SK-N-SH (cell line): ENCODE data around the gene FANCG. TPM values are rescaled to one million over a fixed set of nuclear protein-coding genes. Genes with fewer than 3 reads are reported as not detected.

Experiments used
- CTCF ChIA-PET: fragments of 300-600, 350-600 bp; formaldehyde crosslinking; extraction: SDS; loops from one replicate; lab custom pipeline; 2021; lab: Yijun Ruan, JAX
- POLR2A ChIA-PET: fragments of 350-600 bp; sonication (Branson Sonifier 250); formaldehyde crosslinking; extraction: SDS; loops from one replicate; lab custom pipeline; 2020; ENCODE audit warnings: antibody characterized with exemption, inconsistent platforms; lab: Yijun Ruan, JAX
- DNase-seq: peaks from one replicate; pipeline ENCODE4 v3.0.0; 2012
- H2AFZ ChIP-seq: fragments of 200-600 bp; sonication (generic); 2 replicates; pipeline ENCODE4 v1.8.1; 2016; ENCODE audit warnings: antibody characterized with exemption, mild to moderate bottlenecking, low read depth
- H3F3A ChIP-seq: fragments of 200-600 bp; sonication (generic); replicated peaks from 2 replicates; pipeline ENCODE3; 2016; ENCODE audit warnings: antibody characterized with exemption, mild to moderate bottlenecking; ENCODE audit not compliant: insufficient read depth
- H3K27ac ChIP-seq, 2 experiments: fragments of 200-500 bp in 1 of 2; fragments of 200-600 bp in 1 of 2; sonication (Bioruptor generic) in 1 of 2; sonication (generic), shearing (Covaris generic) in 1 of 2; 2 replicates each; pipeline versions ENCODE4 v1.5.1 to v1.6.1; 2014 to 2016; ENCODE audit warnings: low read depth in 2 of 2, inconsistent platforms in 1 of 2, low read length in 1 of 2, mild to moderate bottlenecking in 1 of 2, mixed read lengths in 1 of 2
- H3K27me3 ChIP-seq: fragments of 200-600 bp; sonication (generic), shearing (Covaris generic); 2 replicates; pipeline ENCODE4 v1.6.1; 2016; ENCODE audit warnings: mixed run types; ENCODE audit not compliant: insufficient read depth
- H3K36me3 ChIP-seq, 2 experiments: fragments of 200-500 bp in 1 of 2; fragments of 200-600 bp in 1 of 2; sonication (Bioruptor generic) in 1 of 2; sonication (generic) in 1 of 2; replicated peaks in 1 of 2; 2 replicates each; pipeline versions ENCODE3 to v1.5.1; 2014 to 2016; ENCODE audit warnings: low read length in 1 of 2, mild to moderate bottlenecking in 1 of 2; ENCODE audit not compliant: insufficient read depth in 2 of 2, control insufficient read depth in 1 of 2
- H3K4me1 ChIP-seq, 2 experiments: fragments of 200-500 bp in 1 of 2; fragments of 200-600 bp in 1 of 2; sonication (Bioruptor generic) in 1 of 2; sonication (generic), shearing (Covaris generic) in 1 of 2; 2 replicates each; pipeline versions ENCODE4 v1.5.1 to v1.6.1; 2014 to 2016; ENCODE audit warnings: low read depth in 1 of 2, low read length in 1 of 2, mixed run types in 1 of 2; ENCODE audit not compliant: insufficient read depth in 2 of 2, control insufficient read depth in 1 of 2
- H3K4me2 ChIP-seq: fragments of 200-600 bp; sonication (generic), shearing (Covaris generic); 2 replicates; pipeline ENCODE4 v1.6.1; 2017; ENCODE audit warnings: mixed run types
- H3K4me3 ChIP-seq, 2 experiments: fragments of 200-500 bp in 1 of 2; fragments of 200-600 bp in 1 of 2; sonication (Bioruptor generic) in 1 of 2; sonication (generic), shearing (Covaris generic) in 1 of 2; 2 replicates each; pipeline versions ENCODE4 v1.5.1 to v1.8.1; 2014 to 2016; ENCODE audit warnings: low read depth in 2 of 2, inconsistent platforms in 1 of 2, low read length in 1 of 2, mild to moderate bottlenecking in 1 of 2, mixed read lengths in 1 of 2, moderate library complexity in 1 of 2
- H3K79me2 ChIP-seq: fragments of 200-600 bp; sonication (generic); 2 replicates; pipeline ENCODE4 v1.8.1; 2017; ENCODE audit warnings: mild to moderate bottlenecking; ENCODE audit not compliant: insufficient read depth
- H3K9ac ChIP-seq: fragments of 200-600 bp; sonication (generic); 2 replicates; pipeline ENCODE4 v1.6.1; 2017; ENCODE audit warnings: mixed run types
- H3K9me2 ChIP-seq: fragments of 200-600 bp; sonication (generic); 2 replicates; pipeline ENCODE4 v1.6.1; 2017; ENCODE audit warnings: mixed run types
- H3K9me3 ChIP-seq: fragments of 200-600 bp; sonication (generic); 2 replicates; pipeline ENCODE4 v1.6.1; 2017; ENCODE audit warnings: mixed run types, mild to moderate bottlenecking, moderate library complexity
- H4K20me1 ChIP-seq: fragments of 200-600 bp; sonication (generic); 2 replicates; pipeline ENCODE4 v1.6.1; 2017; ENCODE audit warnings: mild to moderate bottlenecking, mixed run types; ENCODE audit not compliant: insufficient read depth
- CHD2 ChIP-seq: fragments of 150-350 bp; IDR thresholded peaks from 2 replicates; pipeline ENCODE4 v1.6.1; 2018; ENCODE audit warnings: low read length; ENCODE audit not compliant: partially characterized antibody
- EZH2phosphoT487 ChIP-seq: fragments of 200-600 bp; sonication (generic); IDR thresholded peaks from 2 replicates; pipeline ENCODE4 v1.6.1; 2017; ENCODE audit warnings: low read depth, mixed run types, mild to moderate bottlenecking, antibody characterized with exemption, moderate library complexity, borderline replicate concordance
- FOXM1 ChIP-seq: IDR thresholded peaks from 2 replicates; pipeline ENCODE4 v1.4.0; 2012; ENCODE audit warnings: low read depth, mild to moderate bottlenecking
- JUND ChIP-seq: IDR thresholded peaks from 2 replicates; pipeline ENCODE4 v1.4.0; 2012
- MEF2A ChIP-seq: IDR thresholded peaks from 2 replicates; pipeline ENCODE4 v1.4.0; 2012; ENCODE audit warnings: low read depth, borderline replicate concordance
- MXI1 ChIP-seq: IDR thresholded peaks from 2 replicates; pipeline ENCODE4 v1.6.1; 2012; ENCODE audit warnings: mild to moderate bottlenecking, low read depth, low read length, improper control_type of control experiment
- NFIC ChIP-seq: IDR thresholded peaks from 2 replicates; pipeline ENCODE4 v1.4.0; 2012; ENCODE audit warnings: borderline replicate concordance
- NRF1 ChIP-seq: IDR thresholded peaks from 2 replicates; pipeline ENCODE4 v1.6.1; 2012; ENCODE audit warnings: low read depth, mild to moderate bottlenecking, low read length
- POLR2AphosphoS5 ChIP-seq: IDR thresholded peaks from 2 replicates; pipeline ENCODE4 v1.6.1; 2012; ENCODE audit warnings: low read depth, low read length
- RCOR1 ChIP-seq: fragments of 150-350 bp; IDR thresholded peaks from 2 replicates; pipeline ENCODE4 v1.6.1; 2017; ENCODE audit warnings: antibody characterized with exemption, low read length
- RFX5 ChIP-seq: IDR thresholded peaks from 2 replicates; pipeline ENCODE4 v1.6.1; 2012; ENCODE audit warnings: mild to moderate bottlenecking, improper control_type of control experiment, low read length
- RXRA ChIP-seq: IDR thresholded peaks from 2 replicates; pipeline ENCODE4 v1.4.0; 2012; ENCODE audit warnings: low read depth, mild to moderate bottlenecking, borderline replicate concordance
- SIN3A ChIP-seq: IDR thresholded peaks from 2 replicates; pipeline ENCODE4 v1.6.1; 2012; ENCODE audit warnings: low read depth, mild to moderate bottlenecking, low read length, moderate library complexity, borderline replicate concordance
- TCF12 ChIP-seq: IDR thresholded peaks from 2 replicates; pipeline ENCODE4 v1.4.0; 2012
- WGBS: methylation state at CpG from one replicate; pipeline ENCODE4 v1.1.6; 2017; ENCODE audit warnings: low lambda C conversion rate; 5-methylcytosine and 5-hydroxymethylcytosine counted together
- polyA plus RNA-seq, 3 experiments: library from polyadenylated mRNA; depleted of rRNA; stranded (reverse); fragments of >200 nt; gene quantifications; 2 replicates each; pipeline ENCODE4 v1.2.3, GENCODE V29; 2012
- TF ChIP-seq, protein P1 (sequence below): fragments of 200-600 bp; sonication (generic); IDR thresholded peaks from 2 replicates; pipeline ENCODE4 v1.6.1; 2017; ENCODE audit warnings: antibody characterized with exemption, mild to moderate bottlenecking, moderate library complexity
- TF ChIP-seq, protein P2 (sequence below): fragments of 150-350 bp; IDR thresholded peaks from 2 replicates; pipeline ENCODE4 v1.6.1; 2017; ENCODE audit warnings: antibody characterized with exemption, low read length, low read depth, borderline replicate concordance
- TF ChIP-seq, protein P3 (sequence below): fragments of 150-350 bp; IDR thresholded peaks from 2 replicates; pipeline ENCODE4 v1.6.1; 2016; ENCODE audit warnings: mild to moderate bottlenecking, low read depth, low read length
- TF ChIP-seq, protein P4 (sequence below): IDR thresholded peaks from 2 replicates; pipeline ENCODE4 v1.4.0; 2012; ENCODE audit warnings: low read depth

The FANCG gene
- polyA plus RNA-seq, 1 of the 3 experiments (the other 2 are of a cell fraction) = 25.6 TPM

DNA sequence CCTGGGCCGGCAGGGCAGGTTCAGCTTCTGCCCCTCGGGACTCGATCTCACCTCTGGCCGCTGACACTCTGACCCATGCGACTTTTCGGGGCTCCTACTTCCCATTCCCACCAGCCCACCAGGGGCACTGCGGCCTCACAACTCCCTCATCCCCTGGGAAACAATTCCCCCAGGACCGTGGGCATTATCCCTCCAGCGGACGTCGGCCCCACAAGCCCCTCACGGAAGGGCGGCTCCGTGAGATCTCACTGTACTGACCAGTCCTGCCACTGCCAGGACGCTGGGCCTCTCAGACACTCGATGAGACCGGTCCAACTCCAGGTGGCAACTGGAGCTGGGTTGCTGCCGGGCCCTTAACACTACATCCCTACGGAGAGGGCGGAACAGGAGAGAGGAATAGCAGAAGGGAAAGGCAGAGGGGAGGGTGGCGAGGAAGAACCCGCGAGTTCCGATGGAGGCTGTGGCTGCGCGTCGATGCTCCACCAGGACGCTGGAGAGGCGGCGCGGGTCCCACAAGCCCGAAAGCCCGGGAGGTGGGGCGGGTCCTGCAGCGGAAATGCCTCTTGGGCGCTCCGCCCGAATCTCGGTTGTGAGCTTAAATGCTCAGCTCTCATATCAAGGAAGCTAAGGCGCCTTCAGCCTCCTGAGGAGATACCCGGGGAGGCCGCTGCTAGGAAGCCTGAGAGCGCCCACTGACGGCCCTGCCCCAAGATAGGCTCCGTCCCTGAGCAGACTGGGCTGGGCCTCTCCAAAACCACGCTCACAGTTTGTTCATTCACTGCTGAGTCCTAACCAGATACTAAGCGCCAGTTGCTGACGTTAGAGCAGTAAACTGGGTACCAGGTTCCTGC, 43.7 kb downstream of the FANCG start:
- POLR2A ChIA-PET = no interaction called here
- Histone ChIP-seq H3K9ac (no peak overlapping the region), H3K79me2 (no peaks in the 10 kb centered on the region), H3K9me3 (no peaks in the 10 kb centered on the region), H4K20me1 (no peaks in the 10 kb centered on the region), H3K4me3 (no peak overlapping the region), H3K4me1 (no peaks in the 10 kb centered on the region), H3K36me3 (peaks cover 0 to under 1% of the 10 kb centered on the region in 2 experiments), H3K9me2 (no peaks in the 10 kb centered on the region), H3K27ac (no peak overlapping the region), H3K4me2 (no peak overlapping the region), H3F3A (no peaks in the 10 kb centered on the region), H3K27me3 (no peaks in the 10 kb centered on the region), H2AFZ (no peak overlapping the region)
- CTCF ChIA-PET = interaction anchor here (1.3 kb wide), 1 partner anchor 39 kb away, joined by 3 read pairs; no protein-coding TSS in a partner anchor
- no peak for TF ChIP-seq POLR2AphosphoS5
- TF ChIP-seq NRF1 = no peak
- TF ChIP-seq, protein P1, sequence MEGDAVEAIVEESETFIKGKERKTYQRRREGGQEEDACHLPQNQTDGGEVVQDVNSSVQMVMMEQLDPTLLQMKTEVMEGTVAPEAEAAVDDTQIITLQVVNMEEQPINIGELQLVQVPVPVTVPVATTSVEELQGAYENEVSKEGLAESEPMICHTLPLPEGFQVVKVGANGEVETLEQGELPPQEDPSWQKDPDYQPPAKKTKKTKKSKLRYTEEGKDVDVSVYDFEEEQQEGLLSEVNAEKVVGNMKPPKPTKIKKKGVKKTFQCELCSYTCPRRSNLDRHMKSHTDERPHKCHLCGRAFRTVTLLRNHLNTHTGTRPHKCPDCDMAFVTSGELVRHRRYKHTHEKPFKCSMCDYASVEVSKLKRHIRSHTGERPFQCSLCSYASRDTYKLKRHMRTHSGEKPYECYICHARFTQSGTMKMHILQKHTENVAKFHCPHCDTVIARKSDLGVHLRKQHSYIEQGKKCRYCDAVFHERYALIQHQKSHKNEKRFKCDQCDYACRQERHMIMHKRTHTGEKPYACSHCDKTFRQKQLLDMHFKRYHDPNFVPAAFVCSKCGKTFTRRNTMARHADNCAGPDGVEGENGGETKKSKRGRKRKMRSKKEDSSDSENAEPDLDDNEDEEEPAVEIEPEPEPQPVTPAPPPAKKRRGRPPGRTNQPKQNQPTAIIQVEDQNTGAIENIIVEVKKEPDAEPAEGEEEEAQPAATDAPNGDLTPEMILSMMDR = no peak
- TF ChIP-seq FOXM1 = no peak
- no peak for DNase-seq
- 94% methylated on average over 39 of the region's 48 CpGs for WGBS

DNA sequence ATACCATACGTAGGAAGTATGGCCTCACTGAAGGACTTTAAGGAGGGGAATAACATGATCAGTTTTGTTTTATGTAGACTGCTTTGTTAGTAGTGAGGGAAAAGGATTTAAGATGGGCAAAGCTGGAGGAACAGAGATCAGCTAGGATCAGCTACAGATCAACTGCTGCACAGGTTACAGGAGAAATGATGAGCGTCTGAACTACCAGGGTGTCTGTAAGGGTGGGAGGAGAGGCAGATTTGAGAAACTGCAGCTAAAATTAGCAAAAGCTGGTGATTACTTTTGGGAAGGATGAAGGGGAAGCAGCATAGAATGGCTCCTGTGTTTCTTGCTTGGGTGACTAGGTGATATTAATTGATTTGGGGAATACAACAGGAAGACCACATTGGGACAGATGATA, 46.6 kb downstream of the FANCG start:
- CTCF ChIA-PET = interaction anchor here (1.9 to 2.0 kb wide), 2 partner anchors 19 to 133 kb away, joined by 6 to 9 read pairs; no protein-coding TSS in a partner anchor
- no peaks in the 10 kb centered on the region for H3K27me3 ChIP-seq
- TF ChIP-seq, protein P2, sequence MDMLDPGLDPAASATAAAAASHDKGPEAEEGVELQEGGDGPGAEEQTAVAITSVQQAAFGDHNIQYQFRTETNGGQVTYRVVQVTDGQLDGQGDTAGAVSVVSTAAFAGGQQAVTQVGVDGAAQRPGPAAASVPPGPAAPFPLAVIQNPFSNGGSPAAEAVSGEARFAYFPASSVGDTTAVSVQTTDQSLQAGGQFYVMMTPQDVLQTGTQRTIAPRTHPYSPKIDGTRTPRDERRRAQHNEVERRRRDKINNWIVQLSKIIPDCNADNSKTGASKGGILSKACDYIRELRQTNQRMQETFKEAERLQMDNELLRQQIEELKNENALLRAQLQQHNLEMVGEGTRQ = no peak
- TF ChIP-seq SIN3A (no peak), JUND (no peak), POLR2AphosphoS5 (no peak), CHD2 (no peak), RCOR1 (no peak), MEF2A (no peak), RXRA (no peak), MXI1 (no peak), RFX5 (no peak), EZH2phosphoT487 (no peak), NFIC (no peak), NRF1 (no peak), TCF12 (no peak)
- TF ChIP-seq, protein P1 = no peak
- TF ChIP-seq, protein P3, sequence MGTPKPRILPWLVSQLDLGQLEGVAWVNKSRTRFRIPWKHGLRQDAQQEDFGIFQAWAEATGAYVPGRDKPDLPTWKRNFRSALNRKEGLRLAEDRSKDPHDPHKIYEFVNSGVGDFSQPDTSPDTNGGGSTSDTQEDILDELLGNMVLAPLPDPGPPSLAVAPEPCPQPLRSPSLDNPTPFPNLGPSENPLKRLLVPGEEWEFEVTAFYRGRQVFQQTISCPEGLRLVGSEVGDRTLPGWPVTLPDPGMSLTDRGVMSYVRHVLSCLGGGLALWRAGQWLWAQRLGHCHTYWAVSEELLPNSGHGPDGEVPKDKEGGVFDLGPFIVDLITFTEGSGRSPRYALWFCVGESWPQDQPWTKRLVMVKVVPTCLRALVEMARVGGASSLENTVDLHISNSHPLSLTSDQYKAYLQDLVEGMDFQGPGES = no peak
- TF ChIP-seq, protein P4, sequence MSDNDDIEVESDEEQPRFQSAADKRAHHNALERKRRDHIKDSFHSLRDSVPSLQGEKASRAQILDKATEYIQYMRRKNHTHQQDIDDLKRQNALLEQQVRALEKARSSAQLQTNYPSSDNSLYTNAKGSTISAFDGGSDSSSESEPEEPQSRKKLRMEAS = no peak
- TF ChIP-seq, all 33 proteins: peak for 0
- Histone ChIP-seq H3K36me3 (peaks cover 0 to 17% of the 10 kb centered on the region in 2 experiments), H3K4me3 (no peak overlapping the region), H3F3A (no peaks in the 10 kb centered on the region), H3K79me2 (no peaks in the 10 kb centered on the region), H4K20me1 (no peaks in the 10 kb centered on the region), H3K9me3 (no peaks in the 10 kb centered on the region), H3K4me1 (no peaks in the 10 kb centered on the region), H3K9ac (no peak overlapping the region), H2AFZ (no peak overlapping the region), H3K27ac (no peak overlapping the region), H3K9me2 (no peaks in the 10 kb centered on the region), H3K4me2 (no peak overlapping the region)
- POLR2A ChIA-PET = interaction anchor here (1.1 kb wide), 1 partner anchor 18 kb away, joined by 3 read pairs; no protein-coding TSS in a partner anchor
- WGBS = 90% methylated on average over 2 of the region's 2 CpGs
- DNase-seq = no peak
